K562 (cell line): ENCODE data around the gene ATF6B. TPM values are rescaled to one million over a fixed set of nuclear protein-coding genes. Genes with fewer than 3 reads are reported as not detected.
A peak's percentile ranks its signal among the peaks of the same experiment; 100 is the strongest.

Source experiments
- ATF1 ChIP-seq, 2 experiments: fragments of 450-650 bp in 1 of 2; IDR thresholded peaks; 2 replicates each; pipeline ENCODE4 v1.6.1; 2016; ENCODE audit warnings: missing compliant biosample characterization in 1 of 2, missing genetic modification characterization in 1 of 2
- BCOR ChIP-seq: fragments of 450-650 bp; IDR thresholded peaks from 2 replicates; pipeline ENCODE4 v1.6.1; 2016
- CHD4 ChIP-seq: fragments of 200-600 bp; sonication (generic); IDR thresholded peaks from 3 replicates; pipeline ENCODE4 v1.6.1; 2012; ENCODE audit warnings: low read depth, mild to moderate bottlenecking, mixed read lengths, low read length, inconsistent platforms; ENCODE audit not compliant: insufficient read depth, insufficient replicate concordance, poor library complexity, severe bottlenecking
- CREB1 ChIP-seq, 2 experiments: sonication (generic) in 1 of 2; formaldehyde crosslinking in 1 of 2; IDR thresholded peaks; 2 replicates each; pipeline versions ENCODE4 v1.6.1 to v1.8.0; 2012 to 2022; ENCODE audit warnings: inconsistent platforms in 1 of 2, mild to moderate bottlenecking in 1 of 2, missing genetic modification reagents in 1 of 2, moderate library complexity in 1 of 2
- HNRNPH1 ChIP-seq: fragments of 200-400 bp; formaldehyde crosslinking; optimal IDR thresholded peaks from 2 replicates; pipeline ENCODE3; 2017; ENCODE audit warnings: low read depth, mild to moderate bottlenecking, low read length, moderate library complexity
- HSF4 ChIP-seq: fragments of 250-450 bp; sonication (Bioruptor Pico); IDR thresholded peaks from 2 replicates; pipeline ENCODE4 v2.1.2; 2022; ENCODE audit warnings: mild to moderate bottlenecking, moderate library complexity, borderline replicate concordance
- ILK ChIP-seq: fragments of 450-650 bp; IDR thresholded peaks from 2 replicates; pipeline ENCODE4 v1.6.1; 2016; ENCODE audit warnings: missing genetic modification characterization, low read depth, mild to moderate bottlenecking, missing compliant biosample characterization, moderate library complexity, borderline replicate concordance
- MCM3 ChIP-seq: fragments of 450-650 bp; IDR thresholded peaks from 2 replicates; pipeline ENCODE4 v1.6.1; 2016
- MYC ChIP-seq, 2 experiments: fragments of 250-450 bp in 1 of 2; sonication (Bioruptor Pico) in 1 of 2; IDR thresholded peaks; 2 replicates each; pipeline versions ENCODE4 v1.5.1 to v1.6.1; 2012 to 2021; ENCODE audit warnings: low read depth in 2 of 2, borderline replicate concordance in 1 of 2, improper control_type of control experiment in 1 of 2, low read length in 1 of 2, mild to moderate bottlenecking in 1 of 2, moderate library complexity in 1 of 2
- NFIC ChIP-seq: fragments of 450-650 bp; IDR thresholded peaks from 2 replicates; pipeline ENCODE4 v1.6.1; 2017; ENCODE audit warnings: mild to moderate bottlenecking, inconsistent platforms
- POLR2AphosphoS2 ChIP-seq: IDR thresholded peaks from 2 replicates; pipeline ENCODE4 v1.6.1; 2012; ENCODE audit warnings: low read length, improper control_type of control experiment
- PPARD ChIP-seq: fragments of 250-450 bp; sonication (Bioruptor Pico); IDR thresholded peaks from 2 replicates; pipeline ENCODE4 v1.8.0; 2022; ENCODE audit warnings: inconsistent platforms, mild to moderate bottlenecking, moderate library complexity
- RBBP5 ChIP-seq: fragments of 200-600 bp; sonication (generic); IDR thresholded peaks from 2 replicates; pipeline ENCODE4 v1.6.1; 2012; ENCODE audit warnings: borderline replicate concordance, mild to moderate bottlenecking, low read length, control low read depth, inconsistent platforms; ENCODE audit not compliant: insufficient read depth, poor library complexity, severe bottlenecking
- RNF219 ChIP-seq: fragments of 250-450 bp; sonication (Bioruptor Pico); IDR thresholded peaks from 2 replicates; pipeline ENCODE4 v1.5.0; 2022; ENCODE audit warnings: mild to moderate bottlenecking
- SMARCE1 ChIP-seq: fragments of 450-650 bp; IDR thresholded peaks from 2 replicates; pipeline ENCODE4 v1.7.1; 2016; ENCODE audit warnings: mild to moderate bottlenecking
- U2AF2 ChIP-seq: fragments of 200-400 bp; formaldehyde crosslinking; optimal IDR thresholded peaks from 2 replicates; pipeline ENCODE3; 2017; ENCODE audit warnings: low read depth, mild to moderate bottlenecking, low read length
- YBX1 ChIP-seq: fragments of 450-650 bp; IDR thresholded peaks from 2 replicates; pipeline ENCODE4 v1.7.1; 2016; ENCODE audit warnings: mild to moderate bottlenecking
- ZC3H4 ChIP-seq: sonication (generic); formaldehyde crosslinking; IDR thresholded peaks from 2 replicates; pipeline ENCODE4 v1.9.0; 2021; ENCODE audit warnings: missing genetic modification reagents, borderline replicate concordance
- ZKSCAN1 ChIP-seq: fragments of 150-350 bp; IDR thresholded peaks from 2 replicates; pipeline ENCODE4 v1.6.1; 2016; ENCODE audit warnings: low read depth, low read length
- ZSCAN32 ChIP-seq: fragments of 450-650 bp; formaldehyde crosslinking; IDR thresholded peaks from 2 replicates; pipeline ENCODE4 v1.4.0; 2020; ENCODE audit warnings: mild to moderate bottlenecking, moderate library complexity
- polyA plus RNA-seq, 8 experiments: library from polyadenylated mRNA; depleted of rRNA in 4 of 8; stranded (reverse) in 5 of 8; unstranded in 3 of 8; fragments of >200 nt; fragmentation: Nextera tagmentation in 2 of 8; fragmentation: Illumina TruSeq in 1 of 8; extraction: Ambion mirVana in 2 of 8; extraction: Trizol in 1 of 8; gene quantifications; 2 replicates each; pipeline versions ENCODE4 v1.2.1 to v1.2.3, GENCODE V29; 2011 to 2014; ENCODE audit warnings: inconsistent platforms in 1 of 8, missing spikeins in 1 of 8
- total RNA-seq, 7 experiments: library from RNA; depleted of rRNA in 6 of 7; stranded (reverse); fragments of >200 nt in 6 of 7; fragmentation: Illumina TruSeq in 2 of 7; extraction: Trizol in 2 of 7; gene quantifications; 2 replicates each; pipeline versions ENCODE4 v1.2.1 to v1.2.3, GENCODE V29; 2011 to 2021; ENCODE audit warnings: low replicate concordance in 1 of 7
- TF ChIP-seq, protein P1 (sequence below): IDR thresholded peaks from 2 replicates; pipeline ENCODE4 v1.6.1; 2011; ENCODE audit warnings: borderline replicate concordance, low read depth, mild to moderate bottlenecking, moderate library complexity, low read length; ENCODE audit not compliant: insufficient read depth, poor library complexity, severe bottlenecking
- TF ChIP-seq, protein P2 (sequence below): fragments of 450-650 bp; formaldehyde crosslinking; IDR thresholded peaks from 2 replicates; pipeline ENCODE4 v1.4.0; 2022; ENCODE audit warnings: mild to moderate bottlenecking, moderate library complexity

ATF6B gene
- total and polyA plus RNA-seq, 9 of the 15 experiments (the other 6 are each of a cell fraction or from before 2014, with no cell fraction given): 20.7 to 131 (median 31.7) TPM

GRCh38 chr6:32087574-32088486 lies 40.2 kb downstream of the ATF6B start (continued):
- TF ChIP-seq ILK (tag): no peak
- TF ChIP-seq U2AF2: no peak
- no peak for TF ChIP-seq HSF4
- TF ChIP-seq CHD4: no peak
- TF ChIP-seq, protein P1, sequence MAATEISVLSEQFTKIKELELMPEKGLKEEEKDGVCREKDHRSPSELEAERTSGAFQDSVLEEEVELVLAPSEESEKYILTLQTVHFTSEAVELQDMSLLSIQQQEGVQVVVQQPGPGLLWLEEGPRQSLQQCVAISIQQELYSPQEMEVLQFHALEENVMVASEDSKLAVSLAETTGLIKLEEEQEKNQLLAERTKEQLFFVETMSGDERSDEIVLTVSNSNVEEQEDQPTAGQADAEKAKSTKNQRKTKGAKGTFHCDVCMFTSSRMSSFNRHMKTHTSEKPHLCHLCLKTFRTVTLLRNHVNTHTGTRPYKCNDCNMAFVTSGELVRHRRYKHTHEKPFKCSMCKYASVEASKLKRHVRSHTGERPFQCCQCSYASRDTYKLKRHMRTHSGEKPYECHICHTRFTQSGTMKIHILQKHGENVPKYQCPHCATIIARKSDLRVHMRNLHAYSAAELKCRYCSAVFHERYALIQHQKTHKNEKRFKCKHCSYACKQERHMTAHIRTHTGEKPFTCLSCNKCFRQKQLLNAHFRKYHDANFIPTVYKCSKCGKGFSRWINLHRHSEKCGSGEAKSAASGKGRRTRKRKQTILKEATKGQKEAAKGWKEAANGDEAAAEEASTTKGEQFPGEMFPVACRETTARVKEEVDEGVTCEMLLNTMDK: peak; percentile 61
- no peak for TF ChIP-seq ATF1 (CRISPR knock-in tag; IDR thresholded peaks at IDR 0.05)
- TF ChIP-seq ATF1 (tag; IDR thresholded peaks at IDR 0.05): no peak
- no peak for TF ChIP-seq BCOR
- TF ChIP-seq RBBP5: no peak
- TF ChIP-seq, protein P2, sequence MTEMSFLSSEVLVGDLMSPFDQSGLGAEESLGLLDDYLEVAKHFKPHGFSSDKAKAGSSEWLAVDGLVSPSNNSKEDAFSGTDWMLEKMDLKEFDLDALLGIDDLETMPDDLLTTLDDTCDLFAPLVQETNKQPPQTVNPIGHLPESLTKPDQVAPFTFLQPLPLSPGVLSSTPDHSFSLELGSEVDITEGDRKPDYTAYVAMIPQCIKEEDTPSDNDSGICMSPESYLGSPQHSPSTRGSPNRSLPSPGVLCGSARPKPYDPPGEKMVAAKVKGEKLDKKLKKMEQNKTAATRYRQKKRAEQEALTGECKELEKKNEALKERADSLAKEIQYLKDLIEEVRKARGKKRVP (CRISPR knock-in tag): no peak
- no peak for TF ChIP-seq YBX1
- TF ChIP-seq HNRNPH1: no peak
- peak; percentile 71 for TF ChIP-seq NFIC
- 0 out of 2 replicates have a peak, but pooled peaks have one; percentile 11 for TF ChIP-seq ZKSCAN1
- no peak for TF ChIP-seq SMARCE1
- no peak for TF ChIP-seq ZC3H4 (CRISPR knock-in tag)
- TF ChIP-seq ZSCAN32 (CRISPR knock-in tag): no peak
- TF ChIP-seq CREB1 (IDR thresholded peaks at IDR 0.05): peak; percentile 36; the same call in 1 of the 2 replicates
- TF ChIP-seq CREB1 (CRISPR knock-in tag; IDR thresholded peaks at IDR 0.05): no peak
- no peak for TF ChIP-seq POLR2AphosphoS2
- TF ChIP-seq PPARD (CRISPR knock-in tag): no peak
- TF ChIP-seq RNF219 (CRISPR knock-in tag): no peak
- TF ChIP-seq MYC (IDR thresholded peaks at IDR 0.05; ENCODE audit: low read depth, low read length): peak; percentile 66
- no peak for TF ChIP-seq MYC (CRISPR knock-in tag; IDR thresholded peaks at IDR 0.05; ENCODE audit: borderline replicate concordance, low read depth)
- no peak for TF ChIP-seq MCM3
